HepG2 (cell line): ENCODE data around the gene ZFAND3. TPM values are rescaled to one million over a fixed set of nuclear protein-coding genes. Genes with fewer than 3 reads are reported as not detected.

Experiments used
- AGO1 ChIP-seq: fragments of 200-400 bp; formaldehyde crosslinking; IDR thresholded peaks from 2 replicates; pipeline ENCODE4 v1.6.1; 2017; ENCODE audit warnings: mild to moderate bottlenecking, low read depth, low read length, moderate library complexity; ENCODE audit not compliant: poor library complexity, severe bottlenecking
- GLI4 ChIP-seq: sonication (generic); formaldehyde crosslinking; IDR thresholded peaks from 2 replicates; pipeline ENCODE4 v1.5.1; 2020; ENCODE audit warnings: missing genetic modification reagents, mild to moderate bottlenecking, moderate library complexity, borderline replicate concordance
- HNF4G ChIP-seq, 2 experiments: sonication (generic) in 1 of 2; formaldehyde crosslinking in 1 of 2; IDR thresholded peaks; 2 replicates each; pipeline versions ENCODE4 v1.4.0 to v1.6.1; 2011 to 2020; ENCODE audit warnings: borderline replicate concordance in 2 of 2, low read depth in 2 of 2, mild to moderate bottlenecking in 2 of 2, low read length in 1 of 2, missing genetic modification reagents in 1 of 2, moderate library complexity in 1 of 2
- HOXA9 ChIP-seq: sonication (generic); formaldehyde crosslinking; IDR thresholded peaks from 2 replicates; pipeline ENCODE4 v1.8.1; 2022; ENCODE audit warnings: missing genetic modification reagents, mild to moderate bottlenecking, moderate library complexity, borderline replicate concordance
- MAFK ChIP-seq, 2 experiments: IDR thresholded peaks in 1 of 2; conservative IDR thresholded peaks in 1 of 2; 2 replicates each; pipeline ENCODE4 v1.6.1; 2011; ENCODE audit warnings: improper control_type of control experiment in 2 of 2, low read length in 2 of 2
- MIER2 ChIP-seq: IDR thresholded peaks from 2 replicates; pipeline ENCODE4 v1.6.1; 2016; ENCODE audit warnings: missing biosample characterization, missing genetic modification reagents
- NFKB2 ChIP-seq: sonication (generic); formaldehyde crosslinking; IDR thresholded peaks from 2 replicates; pipeline ENCODE4 v1.4.0; 2020; ENCODE audit warnings: missing genetic modification reagents, borderline replicate concordance
- NONO ChIP-seq, 2 experiments: fragments of 450-650 bp in 1 of 2; sonication (generic) in 1 of 2; formaldehyde crosslinking in 1 of 2; IDR thresholded peaks in 1 of 2; conservative IDR thresholded peaks in 1 of 2; 2 replicates each; pipeline versions ENCODE4 v1.6.1 to v1.8.0; 2017 to 2022; ENCODE audit warnings: mild to moderate bottlenecking in 1 of 2, missing genetic modification reagents in 1 of 2, moderate library complexity in 1 of 2
- POLR2A ChIP-seq, 2 experiments: IDR thresholded peaks; 2 replicates each; pipeline ENCODE4 v1.6.1; 2011; ENCODE audit warnings: low read depth in 2 of 2, low read length in 2 of 2, mild to moderate bottlenecking in 1 of 2, moderate library complexity in 1 of 2; ENCODE audit not compliant: insufficient read depth in 1 of 2
- RAD51 ChIP-seq: fragments of 450-650 bp; IDR thresholded peaks from 2 replicates; pipeline ENCODE4 v1.6.1; 2016; ENCODE audit warnings: borderline replicate concordance
- TEAD3 ChIP-seq: optimal IDR thresholded peaks from 2 replicates; pipeline ENCODE3; 2016; ENCODE audit warnings: borderline replicate concordance
- XRCC5 ChIP-seq: fragments of 200-400 bp; formaldehyde crosslinking; optimal IDR thresholded peaks from 2 replicates; pipeline ENCODE3; 2017; ENCODE audit warnings: mild to moderate bottlenecking, low read length
- ZNF207 ChIP-seq: fragments of 450-650 bp; IDR thresholded peaks from 2 replicates; pipeline ENCODE4 v1.6.1; 2016; ENCODE audit warnings: antibody characterized with exemption, borderline replicate concordance
- ZNF274 ChIP-seq: sonication (generic); formaldehyde crosslinking; IDR thresholded peaks from 2 replicates; pipeline ENCODE4 v1.5.1; 2020; ENCODE audit warnings: mild to moderate bottlenecking, missing genetic modification reagents
- ZNF354B ChIP-seq: sonication (generic); formaldehyde crosslinking; IDR thresholded peaks from 2 replicates; pipeline ENCODE4 v1.8.0; 2022; ENCODE audit warnings: mild to moderate bottlenecking, missing genetic modification reagents
- ZNF430 ChIP-seq: sonication (generic); formaldehyde crosslinking; IDR thresholded peaks from 2 replicates; pipeline ENCODE4 v1.9.0; 2021; ENCODE audit warnings: mild to moderate bottlenecking, missing genetic modification reagents
- ZNF468 ChIP-seq: sonication (generic); formaldehyde crosslinking; IDR thresholded peaks from 2 replicates; pipeline ENCODE4 v1.8.0; 2022; ENCODE audit warnings: mild to moderate bottlenecking, moderate library complexity, missing genetic modification reagents
- ZNF615 ChIP-seq: sonication (generic); formaldehyde crosslinking; IDR thresholded peaks from 2 replicates; pipeline ENCODE4 v1.5.0; 2020; ENCODE audit warnings: mild to moderate bottlenecking, missing genetic modification reagents, borderline replicate concordance
- ZNF781 ChIP-seq: sonication (generic); formaldehyde crosslinking; IDR thresholded peaks from 2 replicates; pipeline ENCODE4 v1.5.1; 2020; ENCODE audit warnings: borderline replicate concordance, mild to moderate bottlenecking, missing genetic modification reagents; ENCODE audit errors: not compliant biosample characterization
- ZNF83 ChIP-seq: sonication (generic); formaldehyde crosslinking; IDR thresholded peaks from 2 replicates; pipeline ENCODE4 v1.4.0; 2020; ENCODE audit warnings: missing genetic modification reagents, mild to moderate bottlenecking, borderline replicate concordance
- polyA plus RNA-seq, 8 experiments: library from polyadenylated mRNA; depleted of rRNA in 3 of 8; stranded (reverse) in 7 of 8; unstranded in 1 of 8; fragments of >200 nt; fragmentation: Illumina TruSeq in 4 of 8; extraction: Trizol in 4 of 8; gene quantifications; 2 replicates each; pipeline versions ENCODE4 v1.2.1 to v1.2.3, GENCODE V29; 2011 to 2016; ENCODE audit warnings: low read depth in 4 of 8, missing spikeins in 1 of 8, mixed read lengths in 1 of 8; ENCODE audit not compliant: insufficient read depth in 1 of 8
- total RNA-seq, 5 experiments: library from RNA; depleted of rRNA; stranded (reverse); fragments of >200 nt; fragmentation: Illumina TruSeq; extraction: Trizol; gene quantifications; 2 replicates each; pipeline ENCODE4 v1.2.3, GENCODE V29; 2016; ENCODE audit warnings: low read depth in 1 of 5
- TF ChIP-seq, protein P1 (sequence below): sonication (generic); formaldehyde crosslinking; IDR thresholded peaks from 2 replicates; pipeline ENCODE4 v1.8.1; 2023; ENCODE audit warnings: missing genetic modification reagents, inconsistent platforms, borderline replicate concordance
- TF ChIP-seq, protein P2 (sequence below): IDR thresholded peaks from 2 replicates; pipeline ENCODE4 v1.6.1; 2018; ENCODE audit warnings: missing genetic modification reagents, mild to moderate bottlenecking, missing compliant biosample characterization
- TF ChIP-seq, protein P3 (sequence below): sonication (generic); formaldehyde crosslinking; IDR thresholded peaks from 2 replicates; pipeline ENCODE4 v1.4.0; 2020; ENCODE audit warnings: missing genetic modification reagents, mild to moderate bottlenecking, borderline replicate concordance

The ZFAND3 gene
- total and polyA plus RNA-seq, 2 of the 13 experiments (the other 11 are each of a cell fraction or from before 2014, with no cell fraction given) = 16.4 to 17.1 TPM

DNA sequence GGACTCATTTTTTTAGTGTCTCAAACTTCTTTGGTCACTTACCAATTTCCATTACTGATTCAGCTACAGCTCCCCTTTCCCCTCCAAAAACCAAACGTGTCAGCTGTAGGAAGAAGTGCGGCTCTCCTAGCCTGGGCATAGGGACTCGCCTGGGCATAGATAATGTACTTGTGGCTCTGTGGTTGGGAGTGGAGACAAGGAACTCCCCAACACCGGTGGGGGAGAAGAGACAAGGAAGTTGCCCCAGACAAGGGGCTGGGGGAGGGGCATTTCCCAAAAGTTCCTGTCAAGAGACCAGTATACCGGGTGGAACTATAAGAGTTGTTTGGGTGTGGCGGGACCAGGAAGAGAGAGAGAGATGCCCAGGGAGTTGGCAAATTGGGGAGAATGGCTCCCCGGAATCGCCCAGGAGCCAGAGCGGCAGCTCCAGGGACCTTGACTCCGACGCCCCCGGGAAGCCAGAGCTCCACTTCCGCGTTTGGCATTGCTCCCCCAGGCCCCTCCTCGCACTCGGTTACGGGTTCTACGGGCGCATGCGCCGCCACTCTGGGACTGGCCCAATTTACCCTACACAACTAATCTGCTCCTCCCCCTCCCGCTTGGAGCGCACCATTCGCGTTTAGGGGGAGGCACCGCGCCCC, 871 bp upstream of the ZFAND3 start (continued):
- TF ChIP-seq, protein P1, sequence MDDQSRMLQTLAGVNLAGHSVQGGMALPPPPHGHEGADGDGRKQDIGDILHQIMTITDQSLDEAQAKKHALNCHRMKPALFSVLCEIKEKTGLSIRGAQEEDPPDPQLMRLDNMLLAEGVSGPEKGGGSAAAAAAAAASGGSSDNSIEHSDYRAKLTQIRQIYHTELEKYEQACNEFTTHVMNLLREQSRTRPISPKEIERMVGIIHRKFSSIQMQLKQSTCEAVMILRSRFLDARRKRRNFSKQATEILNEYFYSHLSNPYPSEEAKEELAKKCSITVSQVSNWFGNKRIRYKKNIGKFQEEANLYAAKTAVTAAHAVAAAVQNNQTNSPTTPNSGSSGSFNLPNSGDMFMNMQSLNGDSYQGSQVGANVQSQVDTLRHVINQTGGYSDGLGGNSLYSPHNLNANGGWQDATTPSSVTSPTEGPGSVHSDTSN (CRISPR knock-in tag) = no peak
- TF ChIP-seq NFKB2 (CRISPR knock-in tag) = no peak
- TF ChIP-seq HOXA9 (CRISPR knock-in tag) = no peak
- TF ChIP-seq NONO (IDR thresholded peaks at IDR 0.05) = no peak
- no peak; the same call in 1 of the 2 replicates for TF ChIP-seq NONO (CRISPR knock-in tag; conservative IDR thresholded peaks at IDR 0.05)
- TF ChIP-seq RAD51 = no peak
- peak; percentile 11 for TF ChIP-seq ZNF781 (CRISPR knock-in tag)
- no peak for TF ChIP-seq TEAD3
- TF ChIP-seq ZNF430 (CRISPR knock-in tag) = no peak; the same call in 1 of the 2 replicates
- peak; percentile 86 to 89 for TF ChIP-seq POLR2A (IDR thresholded peaks at IDR 0.05; ENCODE audit: insufficient read depth in 1 of 2, low read depth in 2 of 2, low read length in 2 of 2)
- TF ChIP-seq GLI4 (CRISPR knock-in tag) = peak; percentile 34; the same call in 1 of the 2 replicates
- TF ChIP-seq HNF4G (IDR thresholded peaks at IDR 0.05; ENCODE audit: borderline replicate concordance, low read depth, low read length) = no peak; the same call in 1 of the 2 replicates
- no peak for TF ChIP-seq HNF4G (CRISPR knock-in tag; IDR thresholded peaks at IDR 0.05; ENCODE audit: borderline replicate concordance, low read depth)
- TF ChIP-seq XRCC5 = no peak
- TF ChIP-seq, protein P2, sequence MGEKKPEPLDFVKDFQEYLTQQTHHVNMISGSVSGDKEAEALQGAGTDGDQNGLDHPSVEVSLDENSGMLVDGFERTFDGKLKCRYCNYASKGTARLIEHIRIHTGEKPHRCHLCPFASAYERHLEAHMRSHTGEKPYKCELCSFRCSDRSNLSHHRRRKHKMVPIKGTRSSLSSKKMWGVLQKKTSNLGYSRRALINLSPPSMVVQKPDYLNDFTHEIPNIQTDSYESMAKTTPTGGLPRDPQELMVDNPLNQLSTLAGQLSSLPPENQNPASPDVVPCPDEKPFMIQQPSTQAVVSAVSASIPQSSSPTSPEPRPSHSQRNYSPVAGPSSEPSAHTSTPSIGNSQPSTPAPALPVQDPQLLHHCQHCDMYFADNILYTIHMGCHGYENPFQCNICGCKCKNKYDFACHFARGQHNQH (CRISPR knock-in tag) = no peak
- peak; percentile 38; the same call in 1 of the 2 replicates for TF ChIP-seq ZNF83 (CRISPR knock-in tag)
- TF ChIP-seq ZNF207 = no peak
- peak; percentile 35; the same call in 1 of the 2 replicates for TF ChIP-seq ZNF615 (CRISPR knock-in tag)
- TF ChIP-seq ZNF468 (CRISPR knock-in tag) = 0 out of 2 replicates have a peak, but pooled peaks have one; percentile 10
- no peak for TF ChIP-seq ZNF274 (CRISPR knock-in tag)
- TF ChIP-seq, protein P3, sequence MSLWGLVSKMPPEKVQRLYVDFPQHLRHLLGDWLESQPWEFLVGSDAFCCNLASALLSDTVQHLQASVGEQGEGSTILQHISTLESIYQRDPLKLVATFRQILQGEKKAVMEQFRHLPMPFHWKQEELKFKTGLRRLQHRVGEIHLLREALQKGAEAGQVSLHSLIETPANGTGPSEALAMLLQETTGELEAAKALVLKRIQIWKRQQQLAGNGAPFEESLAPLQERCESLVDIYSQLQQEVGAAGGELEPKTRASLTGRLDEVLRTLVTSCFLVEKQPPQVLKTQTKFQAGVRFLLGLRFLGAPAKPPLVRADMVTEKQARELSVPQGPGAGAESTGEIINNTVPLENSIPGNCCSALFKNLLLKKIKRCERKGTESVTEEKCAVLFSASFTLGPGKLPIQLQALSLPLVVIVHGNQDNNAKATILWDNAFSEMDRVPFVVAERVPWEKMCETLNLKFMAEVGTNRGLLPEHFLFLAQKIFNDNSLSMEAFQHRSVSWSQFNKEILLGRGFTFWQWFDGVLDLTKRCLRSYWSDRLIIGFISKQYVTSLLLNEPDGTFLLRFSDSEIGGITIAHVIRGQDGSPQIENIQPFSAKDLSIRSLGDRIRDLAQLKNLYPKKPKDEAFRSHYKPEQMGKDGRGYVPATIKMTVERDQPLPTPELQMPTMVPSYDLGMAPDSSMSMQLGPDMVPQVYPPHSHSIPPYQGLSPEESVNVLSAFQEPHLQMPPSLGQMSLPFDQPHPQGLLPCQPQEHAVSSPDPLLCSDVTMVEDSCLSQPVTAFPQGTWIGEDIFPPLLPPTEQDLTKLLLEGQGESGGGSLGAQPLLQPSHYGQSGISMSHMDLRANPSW (CRISPR knock-in tag) = peak; percentile 24; the same call in 1 of the 2 replicates
- TF ChIP-seq MAFK (conservative IDR thresholded peaks at IDR 0.05 in 1 of 2, IDR thresholded peaks at IDR 0.05 in 1 of 2; ENCODE audit: low read length in 2 of 2) = no peak; a peak in 1 of 4 replicates
- no peak for TF ChIP-seq ZNF354B (CRISPR knock-in tag)
- TF ChIP-seq MIER2 (CRISPR knock-in tag) = no peak
- TF ChIP-seq AGO1 = no peak
